Coronary artery (tissue), 2 donors: Measurements from ENCODE around the gene C14orf132.
A peak's percentile ranks its signal among the peaks of the same experiment; 100 is the strongest.

Source experiments
- DNase-seq: peaks from one replicate; pipeline ENCODE4 v3.0.0-alpha.2; 2017; ENCODE audit warnings: low spot score
- H3K27ac ChIP-seq, 2 donors: fragments of 200-600 bp; sonication (generic); one replicate each; pipeline ENCODE4 v1.5.1; 2016 to 2019
- H3K4me3 ChIP-seq: fragments of 200-600 bp; sonication (generic); 2 replicates; pipeline ENCODE4 v1.5.1; 2016; ENCODE audit warnings: mild to moderate bottlenecking, moderate library complexity
- CTCF ChIP-seq: fragments of 200-600 bp; sonication (generic); IDR thresholded peaks from one replicate; pipeline ENCODE4 v1.5.1; 2019; ENCODE audit warnings: antibody characterized with exemption

The C14orf132 gene

GRCh38 chr14:96136371-96137005 is 97.3 kb downstream of the C14orf132 start:
- no peak for DNase-seq
- no peak overlapping the region for H3K4me3 ChIP-seq
- TF ChIP-seq CTCF = no peak

DNA sequence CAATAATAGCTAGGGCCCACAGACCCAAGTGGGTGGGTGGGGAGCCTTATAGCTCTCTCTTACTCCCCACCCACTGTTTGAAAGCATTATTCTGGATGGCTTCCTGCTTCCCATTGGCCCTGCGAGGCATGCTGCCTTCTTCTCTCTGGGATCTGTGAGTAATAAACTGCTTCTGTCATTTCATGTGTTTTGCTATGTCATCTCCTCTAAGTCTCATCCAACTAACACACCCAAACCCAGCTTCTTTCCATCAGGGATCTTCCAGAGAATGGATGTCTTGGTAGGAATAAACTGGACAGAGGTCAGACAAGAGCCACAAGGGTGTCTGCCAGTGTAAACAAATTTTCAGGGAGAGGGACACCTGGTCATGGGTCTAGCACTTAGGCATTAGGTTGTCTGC is 99.1 kb downstream of the C14orf132 start:
- Histone ChIP-seq H3K4me3 (no peak overlapping the region), H3K27ac (no peak overlapping the region)
- no peak for DNase-seq
- no peak for TF ChIP-seq CTCF

More at GRCh38 chr14:96136371-96137005, 97.3 kb downstream of the C14orf132 start:
- peak overlapping the region in 1 of 2 donors; percentile 13 for H3K27ac ChIP-seq

DNA sequence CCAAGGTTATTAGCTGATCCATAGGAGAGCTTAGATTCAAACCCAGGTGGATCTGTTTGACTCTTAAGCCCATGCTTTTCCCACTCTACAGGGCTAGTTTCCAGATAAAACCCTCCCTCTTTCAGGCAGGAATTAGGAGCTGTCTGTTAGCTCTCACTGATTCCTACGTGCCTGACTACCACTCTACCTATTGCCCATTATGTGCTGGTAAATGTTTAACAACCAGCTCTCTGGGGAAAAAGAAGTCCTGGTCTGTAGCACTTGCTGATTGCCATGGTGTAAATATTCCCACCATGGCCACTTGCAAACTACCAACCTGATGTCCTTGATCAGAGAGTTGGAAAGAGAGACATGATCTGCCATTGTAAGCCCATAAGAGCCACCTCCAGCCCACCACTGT is 100.0 kb downstream of the C14orf132 start:
- no peak overlapping the region for H3K27ac ChIP-seq
- no peak overlapping the region for H3K4me3 ChIP-seq
- DNase-seq = no peak
- no peak for TF ChIP-seq CTCF

DNA sequence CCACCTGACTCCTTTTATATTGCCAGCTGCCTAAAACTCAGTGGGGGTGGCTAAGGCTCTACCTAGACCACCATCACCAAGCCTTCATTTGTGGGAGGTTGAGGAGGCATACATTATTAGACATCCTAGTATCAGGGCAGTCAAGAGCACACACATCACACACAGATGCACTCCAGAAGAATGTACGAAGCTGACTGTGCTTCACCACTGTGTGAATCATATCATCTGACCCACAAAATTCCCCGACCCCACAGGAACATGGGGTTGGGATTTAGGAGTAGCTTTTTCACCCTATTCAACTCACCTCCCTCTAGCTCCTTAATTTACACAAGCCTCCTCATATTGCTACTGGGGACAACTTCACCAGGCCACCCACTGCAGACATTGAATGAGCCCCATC is 100.7 kb downstream of the C14orf132 start:
- TF ChIP-seq CTCF = no peak
- DNase-seq = no peak
- no peak overlapping the region for H3K27ac ChIP-seq
- H3K4me3 ChIP-seq = no peak overlapping the region

- Histone ChIP-seq H3K4me3 (no peak overlapping the region), H3K27ac (no peak overlapping the region)
- no peak for DNase-seq
- TF ChIP-seq CTCF = no peak
These were observed 101.8 kb downstream of the C14orf132 start for GRCh38 chr14:96140952-96141351.
